SK-N-SH (cell line): ENCODE data around the gene MYO5C. TPM values are rescaled to one million over a fixed set of nuclear protein-coding genes. Genes with fewer than 3 reads are reported as not detected.

ENCODE experiments used
- CTCF ChIA-PET: fragments of 300-600, 350-600 bp; formaldehyde crosslinking; extraction: SDS; loops from one replicate; lab custom pipeline; 2021; lab: Yijun Ruan, JAX
- POLR2A ChIA-PET: fragments of 350-600 bp; sonication (Branson Sonifier 250); formaldehyde crosslinking; extraction: SDS; loops from one replicate; lab custom pipeline; 2020; ENCODE audit warnings: antibody characterized with exemption, inconsistent platforms; lab: Yijun Ruan, JAX
- DNase-seq: peaks from one replicate; pipeline ENCODE4 v3.0.0; 2012
- H2AFZ ChIP-seq: fragments of 200-600 bp; sonication (generic); 2 replicates; pipeline ENCODE4 v1.8.1; 2016; ENCODE audit warnings: antibody characterized with exemption, mild to moderate bottlenecking, low read depth
- H3F3A ChIP-seq: fragments of 200-600 bp; sonication (generic); replicated peaks from 2 replicates; pipeline ENCODE3; 2016; ENCODE audit warnings: antibody characterized with exemption, mild to moderate bottlenecking; ENCODE audit not compliant: insufficient read depth
- H3K27ac ChIP-seq, 2 experiments: fragments of 200-500 bp in 1 of 2; fragments of 200-600 bp in 1 of 2; sonication (Bioruptor generic) in 1 of 2; sonication (generic), shearing (Covaris generic) in 1 of 2; 2 replicates each; pipeline versions ENCODE4 v1.5.1 to v1.6.1; 2014 to 2016; ENCODE audit warnings: low read depth in 2 of 2, inconsistent platforms in 1 of 2, low read length in 1 of 2, mild to moderate bottlenecking in 1 of 2, mixed read lengths in 1 of 2
- H3K27me3 ChIP-seq: fragments of 200-600 bp; sonication (generic), shearing (Covaris generic); 2 replicates; pipeline ENCODE4 v1.6.1; 2016; ENCODE audit warnings: mixed run types; ENCODE audit not compliant: insufficient read depth
- H3K36me3 ChIP-seq, 2 experiments: fragments of 200-500 bp in 1 of 2; fragments of 200-600 bp in 1 of 2; sonication (Bioruptor generic) in 1 of 2; sonication (generic) in 1 of 2; replicated peaks in 1 of 2; 2 replicates each; pipeline versions ENCODE3 to v1.5.1; 2014 to 2016; ENCODE audit warnings: low read length in 1 of 2, mild to moderate bottlenecking in 1 of 2; ENCODE audit not compliant: insufficient read depth in 2 of 2, control insufficient read depth in 1 of 2
- H3K4me1 ChIP-seq, 2 experiments: fragments of 200-500 bp in 1 of 2; fragments of 200-600 bp in 1 of 2; sonication (Bioruptor generic) in 1 of 2; sonication (generic), shearing (Covaris generic) in 1 of 2; 2 replicates each; pipeline versions ENCODE4 v1.5.1 to v1.6.1; 2014 to 2016; ENCODE audit warnings: low read depth in 1 of 2, low read length in 1 of 2, mixed run types in 1 of 2; ENCODE audit not compliant: insufficient read depth in 2 of 2, control insufficient read depth in 1 of 2
- H3K4me2 ChIP-seq: fragments of 200-600 bp; sonication (generic), shearing (Covaris generic); 2 replicates; pipeline ENCODE4 v1.6.1; 2017; ENCODE audit warnings: mixed run types
- H3K4me3 ChIP-seq, 2 experiments: fragments of 200-500 bp in 1 of 2; fragments of 200-600 bp in 1 of 2; sonication (Bioruptor generic) in 1 of 2; sonication (generic), shearing (Covaris generic) in 1 of 2; 2 replicates each; pipeline versions ENCODE4 v1.5.1 to v1.8.1; 2014 to 2016; ENCODE audit warnings: low read depth in 2 of 2, inconsistent platforms in 1 of 2, low read length in 1 of 2, mild to moderate bottlenecking in 1 of 2, mixed read lengths in 1 of 2, moderate library complexity in 1 of 2
- H3K79me2 ChIP-seq: fragments of 200-600 bp; sonication (generic); 2 replicates; pipeline ENCODE4 v1.8.1; 2017; ENCODE audit warnings: mild to moderate bottlenecking; ENCODE audit not compliant: insufficient read depth
- H3K9ac ChIP-seq: fragments of 200-600 bp; sonication (generic); 2 replicates; pipeline ENCODE4 v1.6.1; 2017; ENCODE audit warnings: mixed run types
- H3K9me2 ChIP-seq: fragments of 200-600 bp; sonication (generic); 2 replicates; pipeline ENCODE4 v1.6.1; 2017; ENCODE audit warnings: mixed run types
- H3K9me3 ChIP-seq: fragments of 200-600 bp; sonication (generic); 2 replicates; pipeline ENCODE4 v1.6.1; 2017; ENCODE audit warnings: mixed run types, mild to moderate bottlenecking, moderate library complexity
- H4K20me1 ChIP-seq: fragments of 200-600 bp; sonication (generic); 2 replicates; pipeline ENCODE4 v1.6.1; 2017; ENCODE audit warnings: mild to moderate bottlenecking, mixed run types; ENCODE audit not compliant: insufficient read depth
- CHD2 ChIP-seq: fragments of 150-350 bp; IDR thresholded peaks from 2 replicates; pipeline ENCODE4 v1.6.1; 2018; ENCODE audit warnings: low read length; ENCODE audit not compliant: partially characterized antibody
- EZH2phosphoT487 ChIP-seq: fragments of 200-600 bp; sonication (generic); IDR thresholded peaks from 2 replicates; pipeline ENCODE4 v1.6.1; 2017; ENCODE audit warnings: low read depth, mixed run types, mild to moderate bottlenecking, antibody characterized with exemption, moderate library complexity, borderline replicate concordance
- GABPA ChIP-seq: IDR thresholded peaks from 2 replicates; pipeline ENCODE4 v1.4.0; 2012; ENCODE audit warnings: low read depth, mild to moderate bottlenecking
- GATA2 ChIP-seq: sonication (generic); formaldehyde crosslinking; IDR thresholded peaks from 2 replicates; pipeline ENCODE4 v1.5.0; 2020; ENCODE audit warnings: mild to moderate bottlenecking, missing genetic modification reagents
- JUND ChIP-seq: IDR thresholded peaks from 2 replicates; pipeline ENCODE4 v1.4.0; 2012
- MAX ChIP-seq: IDR thresholded peaks from 2 replicates; pipeline ENCODE4 v1.4.0; 2012; ENCODE audit warnings: low read depth
- MEF2A ChIP-seq: IDR thresholded peaks from 2 replicates; pipeline ENCODE4 v1.4.0; 2012; ENCODE audit warnings: low read depth, borderline replicate concordance
- MXI1 ChIP-seq: IDR thresholded peaks from 2 replicates; pipeline ENCODE4 v1.6.1; 2012; ENCODE audit warnings: mild to moderate bottlenecking, low read depth, low read length, improper control_type of control experiment
- PBX3 ChIP-seq: IDR thresholded peaks from 2 replicates; pipeline ENCODE4; 2012
- POLR2AphosphoS5 ChIP-seq: IDR thresholded peaks from 2 replicates; pipeline ENCODE4 v1.6.1; 2012; ENCODE audit warnings: low read depth, low read length
- RAD21 ChIP-seq: IDR thresholded peaks from 2 replicates; pipeline ENCODE4 v1.6.1; 2012; ENCODE audit warnings: mild to moderate bottlenecking, low read length
- REST ChIP-seq: IDR thresholded peaks from 2 replicates; pipeline ENCODE4 v1.6.1; 2012; ENCODE audit warnings: mild to moderate bottlenecking, low read depth, low read length, moderate library complexity
- RFX5 ChIP-seq: IDR thresholded peaks from 2 replicates; pipeline ENCODE4 v1.6.1; 2012; ENCODE audit warnings: mild to moderate bottlenecking, improper control_type of control experiment, low read length
- SIN3A ChIP-seq: IDR thresholded peaks from 2 replicates; pipeline ENCODE4 v1.6.1; 2012; ENCODE audit warnings: low read depth, mild to moderate bottlenecking, low read length, moderate library complexity, borderline replicate concordance
- SMC3 ChIP-seq: IDR thresholded peaks from 2 replicates; pipeline ENCODE4 v1.6.1; 2012; ENCODE audit warnings: low read depth, low read length, improper control_type of control experiment
- TAF1 ChIP-seq: IDR thresholded peaks from 2 replicates; pipeline ENCODE4 v1.6.1; 2012; ENCODE audit warnings: low read depth, mild to moderate bottlenecking, low read length, moderate library complexity, borderline replicate concordance
- TEAD4 ChIP-seq: IDR thresholded peaks from 2 replicates; pipeline ENCODE4 v1.4.0; 2012; ENCODE audit warnings: mild to moderate bottlenecking, borderline replicate concordance; ENCODE audit not compliant: insufficient read depth
- USF1 ChIP-seq: IDR thresholded peaks from 2 replicates; pipeline ENCODE4 v1.4.0; 2012; ENCODE audit warnings: low read depth, borderline replicate concordance
- YY1 ChIP-seq: IDR thresholded peaks from 2 replicates; pipeline ENCODE4 v1.4.0; 2012; ENCODE audit warnings: low read depth, mild to moderate bottlenecking
- WGBS: methylation state at CpG from one replicate; pipeline ENCODE4 v1.1.6; 2017; ENCODE audit warnings: low lambda C conversion rate; 5-methylcytosine and 5-hydroxymethylcytosine counted together
- polyA plus RNA-seq, 3 experiments: library from polyadenylated mRNA; depleted of rRNA; stranded (reverse); fragments of >200 nt; gene quantifications; 2 replicates each; pipeline ENCODE4 v1.2.3, GENCODE V29; 2012

MYO5C gene
- polyA plus RNA-seq, 1 of the 3 experiments (the other 2 are of a cell fraction): 0.99 TPM

- Histone ChIP-seq H2AFZ (no peak overlapping the region), H4K20me1 (no peaks in the 10 kb centered on the region), H3K36me3 (peaks cover 0 to 16% of the 10 kb centered on the region in 2 experiments), H3K27ac (no peak overlapping the region), H3K9ac (no peak overlapping the region), H3K4me3 (no peak overlapping the region), H3K79me2 (peaks cover 66% of the 10 kb centered on the region), H3K9me2 (no peaks in the 10 kb centered on the region), H3K9me3 (no peaks in the 10 kb centered on the region), H3K4me1 (no peaks in the 10 kb centered on the region), H3K4me2 (no peak overlapping the region), H3K27me3 (no peaks in the 10 kb centered on the region), H3F3A (no peaks in the 10 kb centered on the region)
- DNase-seq: no peak
- 94% methylated on average over 2 of the region's 2 CpGs for WGBS
- ChIA-PET CTCF (interaction anchor here (0.7 to 3.1 kb wide), 4 partner anchors 12 to 63 kb away, joined by 3 to 15 read pairs (median 4); no protein-coding TSS in a partner anchor), POLR2A (no interaction called here)
- TF ChIP-seq RFX5 (no peak), TAF1 (no peak), GABPA (no peak), YY1 (no peak), PBX3 (no peak), MXI1 (no peak), SIN3A (no peak), GATA2 (CRISPR knock-in tag) (no peak), MEF2A (no peak), USF1 (no peak), SMC3 (no peak), REST (no peak), TEAD4 (no peak), EZH2phosphoT487 (no peak), JUND (no peak), MAX (no peak), CHD2 (no peak), RAD21 (no peak), POLR2AphosphoS5 (no peak)
These were observed 130.9 kb downstream of the MYO5C start for GRCh38 chr15:52164631-52165265.
